ENCODE results near the gene ST6GALNAC2. TPM values are rescaled to one million over a fixed set of nuclear protein-coding genes. Genes with fewer than 3 reads are reported as not detected.

ST6GALNAC2 gene
- total RNA-seq, 2 donors from 2014 or later: 21.0 to 23.1 TPM

DNA sequence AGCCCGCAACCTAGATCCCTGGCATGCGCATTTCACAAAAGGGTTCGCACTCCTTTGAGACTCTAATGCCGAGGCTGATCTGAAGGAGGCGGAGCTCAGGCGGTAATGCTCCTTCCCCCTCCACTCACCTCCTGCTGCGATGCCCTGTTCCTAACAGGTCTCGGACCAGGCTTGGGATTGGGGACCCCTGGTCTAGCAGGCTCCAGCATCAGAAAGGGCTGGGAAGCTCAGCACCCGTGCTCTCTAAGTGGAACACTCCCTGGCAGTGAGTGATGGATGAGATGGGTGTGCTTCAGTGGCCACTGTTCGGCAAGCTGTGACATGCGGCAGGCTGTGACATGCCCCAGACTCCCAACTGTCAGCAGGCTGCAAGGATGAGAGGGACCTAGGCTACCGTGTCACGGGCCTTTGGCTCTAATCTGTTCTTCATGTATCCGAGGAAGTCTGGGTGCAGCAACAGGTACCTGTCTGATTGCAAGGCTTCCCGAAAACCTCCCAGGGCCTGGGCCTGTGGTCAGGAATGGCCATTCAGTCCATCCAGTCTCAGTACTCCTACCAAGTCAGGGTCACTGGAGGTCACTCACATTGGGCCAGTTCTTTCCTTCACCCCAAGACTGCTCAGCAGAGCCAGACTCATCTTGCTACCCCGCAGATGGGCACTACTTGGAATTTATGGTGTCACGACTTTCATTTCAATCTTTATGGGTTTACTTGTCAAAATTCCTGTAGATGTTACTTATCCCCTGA, 1.3 kb upstream of the ST6GALNAC2 start:
- intact Hi-C loops (cut with DNase I): no loop called here
- peak overlapping the region in 1 of 2 donors; percentile 72 for H3K27ac ChIP-seq
- peak overlapping the region in 1 of 2 donors; percentile 44 for H3K4me3 ChIP-seq
- H3K9me3 ChIP-seq: no peaks in the 10 kb centered on the region
- TF ChIP-seq, protein P1, sequence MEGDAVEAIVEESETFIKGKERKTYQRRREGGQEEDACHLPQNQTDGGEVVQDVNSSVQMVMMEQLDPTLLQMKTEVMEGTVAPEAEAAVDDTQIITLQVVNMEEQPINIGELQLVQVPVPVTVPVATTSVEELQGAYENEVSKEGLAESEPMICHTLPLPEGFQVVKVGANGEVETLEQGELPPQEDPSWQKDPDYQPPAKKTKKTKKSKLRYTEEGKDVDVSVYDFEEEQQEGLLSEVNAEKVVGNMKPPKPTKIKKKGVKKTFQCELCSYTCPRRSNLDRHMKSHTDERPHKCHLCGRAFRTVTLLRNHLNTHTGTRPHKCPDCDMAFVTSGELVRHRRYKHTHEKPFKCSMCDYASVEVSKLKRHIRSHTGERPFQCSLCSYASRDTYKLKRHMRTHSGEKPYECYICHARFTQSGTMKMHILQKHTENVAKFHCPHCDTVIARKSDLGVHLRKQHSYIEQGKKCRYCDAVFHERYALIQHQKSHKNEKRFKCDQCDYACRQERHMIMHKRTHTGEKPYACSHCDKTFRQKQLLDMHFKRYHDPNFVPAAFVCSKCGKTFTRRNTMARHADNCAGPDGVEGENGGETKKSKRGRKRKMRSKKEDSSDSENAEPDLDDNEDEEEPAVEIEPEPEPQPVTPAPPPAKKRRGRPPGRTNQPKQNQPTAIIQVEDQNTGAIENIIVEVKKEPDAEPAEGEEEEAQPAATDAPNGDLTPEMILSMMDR (IDR thresholded peaks at IDR 0.05): no peak
- peak; percentile 31 for TF ChIP-seq POLR2A (IDR thresholded peaks at IDR 0.05)
- TF ChIP-seq POLR2AphosphoS5 (IDR thresholded peaks at IDR 0.05): peak; percentile 17
- peak; percentile 59 for DNase-seq (ENCODE audit: low spot score)
- H3K27me3 ChIP-seq (replicated peaks; ENCODE audit: insufficient read depth): no peaks in the 10 kb centered on the region
- no peaks in the 10 kb centered on the region for H3K4me1 ChIP-seq (replicated peaks)
- WGBS: 13% methylated on average over 17 of the region's 17 CpGs
- H3K36me3 ChIP-seq: no peaks in the 10 kb centered on the region

DNA sequence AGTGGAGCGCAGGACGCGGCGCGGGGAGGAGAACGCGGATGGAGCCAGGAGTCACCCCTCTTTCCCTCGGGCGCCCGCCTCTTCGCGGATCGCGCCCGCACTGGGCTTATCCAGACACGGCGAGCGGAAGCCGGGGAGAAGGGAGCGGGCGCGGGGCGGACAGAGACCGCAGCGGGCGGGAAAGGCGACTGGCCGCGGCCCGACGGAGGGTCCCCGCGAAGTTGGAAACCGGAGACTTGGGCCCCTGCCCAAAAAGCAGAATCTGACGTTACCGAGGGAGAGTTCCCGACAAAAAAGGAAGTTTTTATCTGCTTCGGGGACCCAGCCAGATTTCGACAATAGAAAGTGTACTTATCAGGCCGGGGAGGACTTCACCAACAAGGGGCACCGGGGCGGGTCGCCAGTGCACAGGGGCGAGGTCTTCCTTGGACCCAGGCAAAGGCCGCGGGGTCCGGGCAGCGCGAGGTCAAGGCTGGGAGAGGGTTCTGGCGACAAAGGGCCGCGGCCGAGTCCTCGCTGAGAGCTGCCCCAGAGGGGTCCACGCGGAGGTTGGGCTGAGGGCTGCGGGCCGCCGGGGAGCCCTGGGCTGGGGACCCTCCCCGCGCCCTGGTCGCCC, 519 bp downstream of the ST6GALNAC2 start:
- no peaks in the 10 kb centered on the region for H3K27me3 ChIP-seq (replicated peaks; ENCODE audit: insufficient read depth)
- peak; percentile 32 for TF ChIP-seq POLR2A (IDR thresholded peaks at IDR 0.05)
- TF ChIP-seq POLR2AphosphoS5 (IDR thresholded peaks at IDR 0.05): no peak
- TF ChIP-seq, protein P1 (IDR thresholded peaks at IDR 0.05): no peak
- H3K36me3 ChIP-seq: no peaks in the 10 kb centered on the region
- H3K4me3 ChIP-seq: peak overlapping the region; percentile 43 to 44
- no peaks in the 10 kb centered on the region for H3K9me3 ChIP-seq
- H3K4me1 ChIP-seq (replicated peaks): no peaks in the 10 kb centered on the region
- intact Hi-C loops (cut with DNase I): no loop called here
- H3K27ac ChIP-seq: peak overlapping the region; percentile 72 to 76
- WGBS: under 1% methylated on average over 62 of the region's 62 CpGs
- no peak for DNase-seq (ENCODE audit: low spot score)

DNA sequence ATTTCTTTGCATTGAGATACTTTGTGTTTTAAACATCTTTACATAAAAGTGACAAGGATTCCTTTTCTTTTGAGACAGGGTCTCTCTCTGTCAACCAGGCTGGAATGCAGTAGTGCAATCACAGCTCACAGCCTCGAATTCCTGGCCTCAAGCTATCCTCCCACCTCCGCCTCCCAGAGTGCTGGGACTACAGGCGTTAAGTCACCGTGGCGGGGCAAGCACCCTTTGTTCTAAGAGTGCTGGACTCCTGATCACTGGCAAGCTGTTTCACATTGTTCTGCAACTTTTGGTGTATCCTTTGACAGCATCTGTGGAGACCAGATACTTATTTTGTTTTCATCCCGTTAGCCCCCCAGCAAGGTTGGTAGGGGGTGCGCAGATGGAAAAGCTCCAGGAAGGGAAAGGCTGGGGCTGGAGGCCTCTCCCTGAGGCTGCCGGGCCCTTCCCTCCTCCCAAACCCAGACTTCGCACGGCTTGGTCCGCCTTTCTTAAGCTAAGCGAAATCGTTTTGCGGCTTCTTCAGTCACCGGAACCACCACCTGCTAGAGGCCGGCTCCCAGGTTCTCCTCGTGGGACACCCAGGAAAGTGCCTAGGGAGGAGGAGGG, 1.1 kb downstream of the ST6GALNAC2 start:
- H3K27me3 ChIP-seq (replicated peaks; ENCODE audit: insufficient read depth): no peaks in the 10 kb centered on the region
- 13% methylated on average over 17 of the region's 17 CpGs for WGBS
- peak overlapping the region; percentile 72 to 76 for H3K27ac ChIP-seq

DNA sequence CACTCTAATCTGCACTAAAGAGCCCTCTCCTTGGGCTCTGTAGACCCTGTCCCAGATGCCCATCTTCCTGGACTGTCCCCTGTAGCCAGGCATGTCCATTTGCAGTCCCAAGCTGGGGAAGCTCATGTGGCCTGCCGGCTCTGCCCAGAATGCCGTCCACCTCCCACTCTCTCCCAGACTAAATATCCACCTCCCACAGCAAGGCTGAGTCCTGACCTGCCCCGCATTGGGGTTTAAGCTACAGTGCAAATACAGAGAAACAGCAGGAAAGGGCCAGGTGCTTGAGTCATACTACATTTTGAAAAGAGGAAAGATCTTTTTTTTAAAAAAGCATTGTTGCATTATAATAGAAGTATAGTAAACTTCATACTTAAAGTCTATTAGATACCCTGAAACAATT, 3.0 kb downstream of the ST6GALNAC2 start:
- Histone ChIP-seq H3K36me3 (no peaks in the 10 kb centered on the region), H3K4me3 (no peak overlapping the region), H3K4me1 (replicated peaks) (no peaks in the 10 kb centered on the region), H3K9me3 (no peaks in the 10 kb centered on the region), H3K27me3 (replicated peaks; ENCODE audit: insufficient read depth) (no peaks in the 10 kb centered on the region), H3K27ac (peak overlapping the region; percentile 2 to 22)
- no peak for DNase-seq (ENCODE audit: low spot score)
- intact Hi-C loops (cut with DNase I): no loop called here
- WGBS: 44% methylated on average over 3 of the region's 3 CpGs
- TF ChIP-seq POLR2AphosphoS5 (IDR thresholded peaks at IDR 0.05): peak; percentile 19
- TF ChIP-seq, protein P1 (IDR thresholded peaks at IDR 0.05): no peak

More for the DNA sequence above, 1.1 kb downstream of the ST6GALNAC2 start:
- no peaks in the 10 kb centered on the region for H3K4me1 ChIP-seq (replicated peaks)
- intact Hi-C loops (cut with DNase I): no loop called here
- no peaks in the 10 kb centered on the region for H3K36me3 ChIP-seq
- DNase-seq (ENCODE audit: low spot score): no peak
- TF ChIP-seq POLR2A (IDR thresholded peaks at IDR 0.05): no peak
- TF ChIP-seq, protein P1 (IDR thresholded peaks at IDR 0.05): no peak
- no peak for TF ChIP-seq POLR2AphosphoS5 (IDR thresholded peaks at IDR 0.05)
- no peaks in the 10 kb centered on the region for H3K9me3 ChIP-seq
- H3K4me3 ChIP-seq: peak overlapping the region; percentile 43 to 44
